ENCODE measurements around the gene PANK3. TPM values are rescaled to one million over a fixed set of nuclear protein-coding genes. Genes with fewer than 3 reads are reported as not detected.

PANK3 gene
- total RNA-seq, 1 donor from 2014 or later: 23.8 TPM

DNA sequence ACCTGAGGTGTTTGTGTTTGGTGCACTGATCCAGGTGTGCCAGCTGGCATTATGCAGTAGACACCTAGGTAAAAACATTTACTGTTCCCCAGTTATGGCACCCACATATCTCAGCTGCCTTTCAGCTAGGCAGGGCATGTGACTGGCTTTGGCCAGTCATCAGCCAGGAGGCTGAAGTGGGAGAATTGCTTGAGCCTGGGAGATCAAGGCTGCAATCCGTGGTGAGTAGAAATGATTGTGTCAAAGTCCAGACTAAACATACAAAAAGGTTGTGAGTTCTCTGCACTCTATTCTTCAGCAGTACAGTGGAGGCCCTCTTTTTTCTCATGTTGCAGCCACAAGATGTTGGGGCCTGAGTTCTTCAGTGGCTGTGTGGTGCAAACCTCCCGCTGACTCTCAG lies 53.3 kb downstream of the PANK3 start:
- DNase-seq (ENCODE audit: missing footprints): no peak
- no peak for ATAC-seq
- intact Hi-C loops (cut with DNase I): no loop called here

DNA sequence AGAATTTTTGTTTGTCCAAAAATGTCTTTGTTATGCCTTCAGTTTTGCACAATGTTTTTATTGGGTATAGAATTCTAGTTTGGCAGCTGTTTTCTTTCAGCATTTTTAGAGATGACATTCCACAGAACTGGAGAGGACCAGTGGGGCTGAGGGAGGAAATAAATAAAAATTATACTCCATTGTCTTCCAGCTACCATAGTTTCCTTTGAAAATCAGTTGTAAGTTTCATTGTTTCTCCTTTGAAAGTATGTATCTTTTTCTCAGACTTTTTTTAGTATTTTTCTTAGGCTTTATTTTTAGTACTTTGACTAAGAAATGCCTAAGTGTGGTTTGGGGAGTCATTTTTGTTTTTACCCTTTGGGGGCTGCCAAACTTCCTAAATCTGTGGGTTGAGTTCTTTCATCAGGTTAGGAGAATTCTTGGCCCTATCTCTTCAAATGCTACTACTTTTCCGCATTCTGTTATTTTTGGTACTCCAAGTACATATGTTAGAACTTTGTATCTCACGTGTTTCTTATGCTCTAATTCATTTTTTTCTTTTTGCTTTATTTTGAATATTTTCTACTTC lies 65.2 kb downstream of the PANK3 start:
- intact Hi-C loops (cut with DNase I): no loop called here
- ATAC-seq: no peak
- no peak for DNase-seq (ENCODE audit: missing footprints)

DNA sequence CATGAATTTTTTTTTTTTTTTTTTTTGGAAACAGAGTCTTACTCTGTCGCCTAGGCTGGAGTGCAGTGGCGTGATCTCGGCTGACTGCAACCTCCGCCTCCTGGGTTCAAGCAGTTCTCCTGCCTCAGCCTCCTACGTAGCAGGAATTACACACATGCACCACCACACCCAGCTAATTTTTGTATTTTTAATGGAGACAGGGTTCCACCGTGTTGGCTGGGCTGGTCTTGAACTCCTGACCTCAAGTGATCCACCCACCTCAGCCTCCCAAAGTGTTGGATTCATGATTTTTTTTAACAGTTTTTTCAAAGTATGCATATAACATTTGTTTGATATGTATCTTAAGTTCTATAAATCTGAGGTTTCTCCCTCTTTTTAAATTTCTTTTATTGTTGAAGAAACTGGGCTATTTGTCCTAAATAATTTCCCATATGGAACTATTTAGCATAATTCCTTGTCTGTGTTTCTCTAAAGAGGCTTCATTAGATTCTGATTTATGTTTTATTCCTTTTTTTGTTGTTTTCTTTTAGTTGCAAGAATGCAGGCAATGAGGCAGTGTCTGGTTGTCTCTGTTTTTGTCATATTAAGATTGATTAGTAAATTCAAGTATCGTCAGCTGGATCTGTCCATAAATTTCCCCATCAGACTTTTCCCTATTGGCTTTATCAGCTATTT lies 76.5 kb downstream of the PANK3 start:
- DNase-seq (ENCODE audit: missing footprints) (no peak), ATAC-seq (no peak)
- intact Hi-C loops (cut with DNase I): no loop called here

Small RNA genes lying within 50 kb of the gene (microRNA-seq; reads per million reads assigned to microRNA genes)
- not detected for gene MIR103A1
- not detected for gene MIR103B1

Other genes with a start within 250 kb of the PANK3 start
- gene RARS1, start 92.9 kb downstream of the PANK3 start, total RNA-seq: 47.1 TPM
- gene FBLL1, start 50.1 kb downstream of the PANK3 start, total RNA-seq: not detected

Measured in Right ventricle myocardium inferior (tissue), 1 donor.